ENCODE data around the gene STOML1.
A peak's percentile ranks its signal among the peaks of the same experiment; 100 is the strongest.

STOML1 gene

DNA sequence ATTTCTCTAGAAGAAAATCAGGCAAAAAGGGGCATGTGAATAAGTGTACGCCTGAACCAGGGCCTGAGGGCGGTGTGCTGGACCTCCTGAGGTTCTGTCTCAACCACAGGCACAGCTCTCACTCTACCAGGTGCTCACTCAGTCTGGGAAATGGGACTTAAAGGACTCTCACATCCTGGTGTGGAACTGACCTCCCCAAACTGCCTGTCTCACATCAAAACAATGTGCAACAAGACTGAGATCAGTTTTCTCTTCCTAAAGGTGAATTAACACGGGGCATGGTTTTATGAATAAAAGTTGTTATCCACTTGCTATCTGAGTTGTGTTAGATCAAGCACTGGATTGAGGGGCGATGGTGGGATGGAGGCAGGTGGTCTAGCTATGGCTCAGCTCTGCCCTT is 4.8 kb downstream of the STOML1 start:
- TF ChIP-seq, protein P1, sequence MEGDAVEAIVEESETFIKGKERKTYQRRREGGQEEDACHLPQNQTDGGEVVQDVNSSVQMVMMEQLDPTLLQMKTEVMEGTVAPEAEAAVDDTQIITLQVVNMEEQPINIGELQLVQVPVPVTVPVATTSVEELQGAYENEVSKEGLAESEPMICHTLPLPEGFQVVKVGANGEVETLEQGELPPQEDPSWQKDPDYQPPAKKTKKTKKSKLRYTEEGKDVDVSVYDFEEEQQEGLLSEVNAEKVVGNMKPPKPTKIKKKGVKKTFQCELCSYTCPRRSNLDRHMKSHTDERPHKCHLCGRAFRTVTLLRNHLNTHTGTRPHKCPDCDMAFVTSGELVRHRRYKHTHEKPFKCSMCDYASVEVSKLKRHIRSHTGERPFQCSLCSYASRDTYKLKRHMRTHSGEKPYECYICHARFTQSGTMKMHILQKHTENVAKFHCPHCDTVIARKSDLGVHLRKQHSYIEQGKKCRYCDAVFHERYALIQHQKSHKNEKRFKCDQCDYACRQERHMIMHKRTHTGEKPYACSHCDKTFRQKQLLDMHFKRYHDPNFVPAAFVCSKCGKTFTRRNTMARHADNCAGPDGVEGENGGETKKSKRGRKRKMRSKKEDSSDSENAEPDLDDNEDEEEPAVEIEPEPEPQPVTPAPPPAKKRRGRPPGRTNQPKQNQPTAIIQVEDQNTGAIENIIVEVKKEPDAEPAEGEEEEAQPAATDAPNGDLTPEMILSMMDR (IDR thresholded peaks at IDR 0.05; ENCODE audit: insufficient read depth, low read depth, low read length, missing control alignments) = no peak
- DNase-seq (ENCODE audit: low read depth) = no peak
- no peak overlapping the region for H3K4me3 ChIP-seq (ENCODE audit: low read length)

DNA sequence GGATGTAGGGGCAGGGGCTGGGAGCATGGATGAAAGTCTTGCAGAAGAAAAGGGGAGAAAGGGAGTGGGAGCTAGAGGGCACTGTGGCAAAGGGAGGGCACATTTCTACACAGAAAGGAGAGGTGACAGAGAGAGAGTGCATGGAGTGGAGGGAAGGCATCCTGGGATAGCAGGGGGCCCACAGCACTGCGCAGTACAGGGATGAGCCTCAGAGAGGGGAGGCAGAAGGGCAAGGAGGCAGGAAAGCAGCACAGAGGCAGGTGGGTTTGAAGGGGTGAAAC is 5.4 kb downstream of the STOML1 start:
- TF ChIP-seq, protein P1 (IDR thresholded peaks at IDR 0.05; ENCODE audit: insufficient read depth, low read depth, low read length, missing control alignments) = no peak
- no peak for DNase-seq (ENCODE audit: low read depth)
- H3K4me3 ChIP-seq (ENCODE audit: low read length) = no peak overlapping the region

DNA sequence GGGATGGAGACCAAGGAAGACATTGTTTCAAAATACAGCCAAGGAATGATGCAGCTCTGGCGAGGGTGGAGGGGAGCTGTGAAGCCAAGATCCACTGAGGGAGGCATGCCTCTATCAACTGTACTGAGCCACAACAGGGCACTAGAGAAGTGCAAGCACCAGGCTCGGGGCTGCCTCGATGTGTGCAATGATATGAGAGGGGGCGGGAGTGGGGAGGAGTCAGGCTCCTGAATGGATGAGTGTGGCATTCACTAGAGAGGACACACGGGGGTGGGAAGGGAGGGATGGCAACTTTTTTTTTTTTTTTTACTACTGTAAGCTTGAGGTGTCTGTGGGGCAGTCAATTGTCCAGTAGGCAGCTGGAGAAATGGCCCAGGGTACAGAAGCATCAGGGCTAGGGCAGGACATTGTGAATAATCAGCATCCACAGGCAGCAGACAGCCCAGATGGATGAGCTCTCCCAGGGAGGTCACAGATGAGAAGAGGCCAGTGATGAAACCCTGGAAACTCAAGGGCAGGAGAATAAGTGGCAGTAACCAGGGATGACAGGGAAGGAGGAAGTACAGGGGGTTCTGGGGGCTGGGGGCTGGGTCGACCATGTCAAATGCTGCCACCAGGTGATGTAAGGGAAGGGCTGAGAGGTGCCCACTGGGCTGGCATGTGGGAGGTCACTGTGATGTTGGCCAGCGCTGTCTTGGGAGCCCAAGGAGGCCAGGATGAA is 5.9 kb downstream of the STOML1 start:
- H3K4me3 ChIP-seq (ENCODE audit: low read length) = no peak overlapping the region
- TF ChIP-seq, protein P1 (IDR thresholded peaks at IDR 0.05; ENCODE audit: insufficient read depth, low read depth, low read length, missing control alignments) = no peak
- no peak for DNase-seq (ENCODE audit: low read depth)

DNA sequence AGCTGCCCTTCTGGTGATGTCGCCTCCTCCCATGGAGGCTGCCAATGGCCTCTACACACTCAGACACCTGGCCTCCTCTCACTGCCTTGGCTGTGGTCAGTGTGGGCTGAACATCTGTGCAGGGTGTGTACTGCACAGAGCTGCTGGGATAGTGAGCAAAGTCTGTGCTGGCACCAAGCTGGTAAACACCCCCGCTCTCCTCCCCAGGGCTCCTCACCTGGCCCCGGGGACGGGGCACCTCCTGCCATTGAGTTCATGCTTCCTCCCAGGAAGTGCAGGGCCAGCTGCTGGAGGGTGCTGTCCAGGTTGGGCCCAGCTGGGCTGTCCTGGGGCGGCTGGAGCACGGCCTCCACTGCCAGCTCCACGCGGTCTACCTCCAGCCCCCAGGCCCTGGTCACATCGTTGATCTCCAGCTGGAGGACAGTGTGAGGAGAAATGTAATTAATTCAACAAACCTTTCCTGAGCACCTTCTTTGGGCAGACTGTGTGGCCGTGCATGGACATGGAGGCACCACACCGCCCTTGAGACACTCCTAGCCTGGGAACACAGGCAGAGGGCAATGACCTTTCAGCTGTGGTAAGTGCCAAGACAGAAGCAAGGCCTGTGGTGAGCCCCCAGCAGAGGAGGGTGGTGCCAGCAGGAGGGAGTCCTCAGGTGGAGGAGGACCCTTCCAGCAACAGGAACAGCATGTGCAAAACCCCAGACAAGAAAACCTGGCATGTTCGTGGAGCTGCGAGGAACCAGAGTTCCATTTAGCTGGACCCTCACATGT is 6.8 kb downstream of the STOML1 start:
- H3K4me3 ChIP-seq (ENCODE audit: low read length) = no peak overlapping the region
- peak; percentile 51 for DNase-seq (ENCODE audit: low read depth)
- TF ChIP-seq, protein P1 (IDR thresholded peaks at IDR 0.05; ENCODE audit: insufficient read depth, low read depth, low read length, missing control alignments) = no peak

DNA sequence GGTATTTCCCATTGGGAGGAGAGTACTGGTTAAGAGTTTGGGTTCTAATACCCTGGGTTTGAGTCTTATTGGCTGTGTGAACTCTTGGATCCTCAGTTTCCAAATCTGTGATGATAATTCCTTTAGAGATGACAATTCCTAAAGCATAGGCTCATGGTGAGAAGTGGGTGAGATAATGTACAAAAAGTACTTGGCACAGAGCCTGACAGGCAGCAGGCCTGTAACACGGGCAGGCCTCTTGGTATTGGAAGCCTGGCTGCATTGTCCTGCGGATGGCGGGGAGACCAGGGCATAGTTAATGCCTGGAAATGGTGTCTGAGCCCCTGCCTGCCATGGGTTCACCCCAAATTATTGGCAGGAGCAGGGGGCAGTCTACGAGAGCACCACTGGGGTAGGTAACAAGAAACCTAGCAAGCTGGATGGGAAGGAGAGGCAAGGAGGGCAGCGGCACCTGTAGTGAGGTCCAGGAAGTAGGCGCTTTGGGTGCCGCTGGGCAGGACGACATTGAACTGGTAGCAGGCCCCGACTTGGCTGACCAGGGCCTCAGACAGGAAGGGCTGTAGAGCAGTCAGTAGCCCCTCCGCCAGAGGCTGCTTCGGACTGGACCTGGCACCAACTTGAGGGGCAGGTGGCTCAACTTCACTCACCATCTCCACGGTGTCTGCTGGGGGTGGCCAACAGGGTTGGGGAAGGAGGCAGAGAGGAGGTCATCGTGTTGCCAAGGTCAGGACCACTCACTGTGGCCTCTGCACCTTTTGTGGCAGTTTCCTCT is 7.7 kb downstream of the STOML1 start:
- DNase-seq (ENCODE audit: low read depth) = no peak
- TF ChIP-seq, protein P1 (IDR thresholded peaks at IDR 0.05; ENCODE audit: insufficient read depth, low read depth, low read length, missing control alignments) = no peak
- H3K4me3 ChIP-seq (ENCODE audit: low read length) = no peak overlapping the region

DNA sequence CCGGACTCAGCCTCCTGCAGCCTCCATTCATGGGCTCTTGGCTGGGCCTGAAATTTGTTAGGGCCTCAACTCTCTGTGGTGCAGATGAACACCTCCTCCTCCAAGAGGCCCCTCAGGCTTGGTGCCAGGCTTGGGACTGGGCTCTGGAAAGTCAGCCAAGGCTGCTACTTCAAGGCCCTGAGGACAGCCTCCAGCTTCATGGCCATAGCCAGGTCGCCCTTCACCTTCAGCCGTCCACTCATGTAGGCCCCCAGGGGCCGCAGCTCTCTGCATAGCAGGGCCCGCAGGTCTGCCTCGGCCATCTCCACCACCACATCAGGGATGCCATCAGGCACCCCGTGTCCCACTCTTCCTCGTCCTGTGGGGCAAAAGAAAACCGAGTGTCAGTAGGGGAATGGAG is 8.3 kb downstream of the STOML1 start:
- H3K4me3 ChIP-seq (ENCODE audit: low read length) = no peak overlapping the region
- TF ChIP-seq, protein P1 (IDR thresholded peaks at IDR 0.05; ENCODE audit: insufficient read depth, low read depth, low read length, missing control alignments) = no peak
- DNase-seq (ENCODE audit: low read depth) = no peak
